Measurements from ENCODE around the gene SORCS2. TPM values are rescaled to one million over a fixed set of nuclear protein-coding genes. Genes with fewer than 3 reads are reported as not detected.

SORCS2 gene
- total and polyA plus RNA-seq, 2 of the 4 experiments (the other 2 are of a cell fraction), result 0.36 to 0.62 TPM

GRCh38 chr4:7512428-7512827, 320.1 kb downstream of the SORCS2 start:
- H2BK20ac ChIP-seq (ENCODE audit: low read depth, low read length), result no peak overlapping the region
- ChIA-PET CTCF (no interaction called here), POLR2A (ENCODE audit: unreplicated experiment) (no interaction called here)
- no TSS peak for BruUV-seq (replicated peaks)
- no peak for ATAC-seq (ENCODE audit: low read depth)
- H2AFZ ChIP-seq (replicated peaks; ENCODE audit: low read length, poor library complexity), result no peak overlapping the region
- no peak overlapping the region for H3K14ac ChIP-seq (replicated peaks; ENCODE audit: low read depth, low read length)
- H3K9ac ChIP-seq (ENCODE audit: low read depth, low read length), result no peak overlapping the region
- H4K20me1 ChIP-seq (ENCODE audit: insufficient read depth, low read length), result no peaks in the 10 kb centered on the region
- no peak overlapping the region for H2BK5ac ChIP-seq (ENCODE audit: low read depth, low read length, poor library complexity, severe bottlenecking)
- H3K9me1 ChIP-seq (ENCODE audit: insufficient read depth, low read length), result no peaks in the 10 kb centered on the region
- H4K5ac ChIP-seq (ENCODE audit: low read depth, low read length), result no peak overlapping the region
- H3K18ac ChIP-seq (ENCODE audit: low read depth, low read length), result no peak overlapping the region
- no peak overlapping the region for H3K56ac ChIP-seq (ENCODE audit: extremely low read depth, insufficient read depth, low read length)
- peaks cover 29% of the 10 kb centered on the region for H3K27me3 ChIP-seq (ENCODE audit: control insufficient read depth, insufficient read depth, low read length)
- dilution Hi-C loops (cut with HindIII; ENCODE audit: low sequenced_read_pairs, unreplicated experiment), result no loop called here
- no peak for DNase-seq
- H3K36me3 ChIP-seq (ENCODE audit: control insufficient read depth, insufficient read depth, low read length), result no peaks in the 10 kb centered on the region
- no peaks in the 10 kb centered on the region for H3K4me1 ChIP-seq (ENCODE audit: control insufficient read depth, insufficient read depth, low read length)
- H4K91ac ChIP-seq (ENCODE audit: insufficient read depth, low read depth, low read length), result no peak overlapping the region
- H2BK120ac ChIP-seq (ENCODE audit: low read depth, low read length), result no peak overlapping the region
- no peak overlapping the region for H3K4me2 ChIP-seq (ENCODE audit: low read depth, low read length)
- no peak overlapping the region for H3K27ac ChIP-seq (ENCODE audit: insufficient read depth, low read length)
- H4K8ac ChIP-seq (ENCODE audit: low read depth in 2 of 2, low read length in 2 of 2), result no peak overlapping the region
- H3K4me3 ChIP-seq (ENCODE audit: insufficient read depth, low read depth, low read length), result no peak overlapping the region
- WGBS, 2 experiments (ENCODE audit: extremely low coverage in 2 of 2, insufficient read length in 1 of 2), result 48% methylated on average over 5 of the region's 5 CpGs; no CpG with 5 or more reads in 1 of the 2 experiments
- no peaks in the 10 kb centered on the region for H3K9me3 ChIP-seq (ENCODE audit: control insufficient read depth, insufficient read depth, low read length)
- H2AK9ac ChIP-seq (replicated peaks; ENCODE audit: low read depth, low read length, poor library complexity), result no peak overlapping the region
- TF ChIP-seq MAFK (IDR thresholded peaks at IDR 0.05; ENCODE audit: low read depth, low read length) (no peak), NFE2L2 (IDR thresholded peaks at IDR 0.05; ENCODE audit: low read depth, low read length) (no peak), RCOR1 (IDR thresholded peaks at IDR 0.05; ENCODE audit: insufficient replicate concordance, low read length) (no peak), POLR2A (IDR thresholded peaks at IDR 0.05; ENCODE audit: low read depth, low read length) (no peak), USF2 (IDR thresholded peaks at IDR 0.05; ENCODE audit: low read depth, low read length) (no peak), SMC3 (IDR thresholded peaks at IDR 0.05; ENCODE audit: low read depth, low read length) (no peak), BHLHE40 (IDR thresholded peaks at IDR 0.05; ENCODE audit: low read depth, low read length) (no peak), FOS (IDR thresholded peaks at IDR 0.05; ENCODE audit: low read depth, low read length) (no peak), RFX5 (IDR thresholded peaks at IDR 0.05; ENCODE audit: low read depth, low read length) (no peak), CTCF (conservative IDR thresholded peaks at IDR 0.05; ENCODE audit: low read depth, low read length) (no peak)
- intact Hi-C loops (cut with micrococcal nuclease), result no loop called here
- no peak overlapping the region for H2AK5ac ChIP-seq (ENCODE audit: low read depth, low read length)
- no peak overlapping the region for H3K23ac ChIP-seq (ENCODE audit: low read depth, low read length)
- no peaks in the 10 kb centered on the region for H3K79me1 ChIP-seq (ENCODE audit: low read depth in 1 of 2, low read length in 2 of 2)
- in situ Hi-C loops (cut with MboI; ENCODE audit: low sequenced_read_pairs), result no loop called here
- no peak overlapping the region for H2BK15ac ChIP-seq (ENCODE audit: low read depth, low read length)
- H3K4ac ChIP-seq (ENCODE audit: low read depth, low read length), result no peak overlapping the region
